ENCODE results near the gene VWA7.

Gene VWA7

DNA sequence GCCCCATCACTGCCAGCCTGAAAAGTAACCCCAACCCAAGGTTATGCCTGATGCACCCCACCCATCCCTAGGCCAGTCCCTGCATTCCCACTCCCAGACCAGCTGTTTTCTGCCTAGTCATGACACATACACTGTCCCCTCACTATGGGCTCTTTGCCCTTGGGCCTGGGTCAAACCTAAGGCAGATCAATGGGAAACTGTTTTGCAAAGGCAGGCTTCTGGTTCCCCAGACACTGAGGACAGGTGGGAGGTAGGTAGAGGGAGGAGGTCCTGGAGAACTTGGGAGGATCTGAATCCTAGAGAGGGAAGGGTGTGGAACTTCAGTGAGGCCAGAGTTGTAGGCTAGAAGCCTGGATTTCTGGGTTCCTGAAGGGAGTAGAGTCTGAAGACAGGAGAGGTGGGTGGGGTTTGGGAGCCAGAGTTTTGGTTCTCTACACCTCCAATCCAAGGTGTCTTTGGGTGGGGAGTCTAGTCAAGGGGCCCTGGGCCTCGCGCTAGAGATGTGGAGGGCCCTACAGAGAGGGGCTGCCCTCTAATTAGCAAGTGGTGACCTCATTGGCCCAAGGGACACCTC is 42.8 kb downstream of the VWA7 start:
- in situ Hi-C loops (cut with MboI; ENCODE audit: low pct_unique_long_range_greater_than_20kb, low sequenced_read_pairs, unreplicated experiment), result no loop called here
- DNase-seq (ENCODE audit: low spot score), result no peak
- no peak for TF ChIP-seq CTCF (IDR thresholded peaks at IDR 0.05; ENCODE audit: extremely low read depth, insufficient read depth, missing control alignments)

DNA sequence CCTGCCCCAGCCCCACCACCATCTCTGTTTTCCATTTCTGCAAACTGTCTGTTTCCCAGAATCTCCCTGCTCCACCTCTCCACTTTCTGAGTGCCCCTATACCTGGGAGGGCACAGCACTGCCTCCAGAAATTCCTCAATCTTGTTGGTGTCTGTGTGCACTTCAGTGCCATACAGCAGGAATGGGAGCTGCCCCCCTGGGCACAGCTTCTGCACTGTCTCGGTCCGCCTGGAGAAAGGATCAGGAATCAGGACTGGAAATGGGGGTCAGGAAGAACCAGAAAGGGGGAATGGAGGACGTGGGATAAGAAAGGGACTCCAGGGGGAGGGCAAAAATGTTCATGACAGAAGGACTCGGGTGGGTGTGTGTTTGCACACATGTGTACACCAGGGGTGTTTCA is 43.4 kb downstream of the VWA7 start:
- in situ Hi-C loops (cut with MboI; ENCODE audit: low pct_unique_long_range_greater_than_20kb, low sequenced_read_pairs, unreplicated experiment), result no loop called here
- no peak for DNase-seq (ENCODE audit: low spot score)

DNA sequence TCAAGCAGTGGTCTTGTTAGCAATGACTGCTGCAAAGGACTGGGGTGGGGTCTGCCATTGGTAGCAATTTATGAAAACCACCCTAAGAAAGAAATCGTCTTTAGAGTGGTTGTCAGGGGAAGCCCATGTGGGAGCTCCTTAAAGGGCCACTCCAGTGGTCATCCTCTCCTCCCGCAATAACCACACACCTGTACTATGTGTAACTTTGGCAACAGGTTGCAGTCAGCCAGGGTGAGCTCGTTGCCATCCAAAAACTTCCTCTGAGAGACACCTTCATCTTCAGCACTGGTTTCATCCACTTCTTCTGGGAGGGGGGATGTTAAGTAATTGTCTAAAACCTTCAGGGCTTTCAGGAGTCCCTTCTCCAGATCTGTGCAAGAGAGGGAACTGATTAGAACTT is 45.1 kb downstream of the VWA7 start:
- no peak for DNase-seq (ENCODE audit: low spot score)
- in situ Hi-C loops (cut with MboI; ENCODE audit: low pct_unique_long_range_greater_than_20kb, low sequenced_read_pairs, unreplicated experiment), result no loop called here
- TF ChIP-seq CTCF (IDR thresholded peaks at IDR 0.05; ENCODE audit: extremely low read depth, insufficient read depth, missing control alignments), result no peak

More for the DNA sequence above, 43.4 kb downstream of the VWA7 start:
- TF ChIP-seq CTCF (IDR thresholded peaks at IDR 0.05; ENCODE audit: extremely low read depth, insufficient read depth, missing control alignments), result no peak

DNA sequence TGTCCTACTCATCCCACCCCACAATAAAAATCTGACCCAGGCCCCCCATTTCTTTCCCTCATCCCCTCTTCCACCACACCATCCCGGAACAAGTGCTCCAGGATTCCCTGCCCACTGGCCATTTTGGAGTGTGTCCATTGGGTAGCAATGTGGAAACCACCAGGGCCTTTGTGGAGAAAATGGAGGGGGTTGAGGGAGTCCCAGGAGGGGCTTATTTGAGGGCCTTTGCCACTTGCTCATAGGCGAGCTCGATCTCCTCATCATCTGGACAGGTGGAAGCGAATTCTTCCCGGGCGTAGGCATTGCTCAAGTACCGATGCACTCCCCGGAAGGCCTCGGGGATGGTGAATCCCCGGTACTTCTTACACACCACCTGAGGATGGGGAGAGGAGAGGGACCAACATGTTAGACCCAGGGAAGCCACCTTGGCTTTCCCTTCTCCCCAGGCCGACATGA is 46.5 kb downstream of the VWA7 start:
- no peak for DNase-seq (ENCODE audit: low spot score)
- no peak for TF ChIP-seq CTCF (IDR thresholded peaks at IDR 0.05; ENCODE audit: extremely low read depth, insufficient read depth, missing control alignments)
- in situ Hi-C loops (cut with MboI; ENCODE audit: low pct_unique_long_range_greater_than_20kb, low sequenced_read_pairs, unreplicated experiment), result no loop called here

DNA sequence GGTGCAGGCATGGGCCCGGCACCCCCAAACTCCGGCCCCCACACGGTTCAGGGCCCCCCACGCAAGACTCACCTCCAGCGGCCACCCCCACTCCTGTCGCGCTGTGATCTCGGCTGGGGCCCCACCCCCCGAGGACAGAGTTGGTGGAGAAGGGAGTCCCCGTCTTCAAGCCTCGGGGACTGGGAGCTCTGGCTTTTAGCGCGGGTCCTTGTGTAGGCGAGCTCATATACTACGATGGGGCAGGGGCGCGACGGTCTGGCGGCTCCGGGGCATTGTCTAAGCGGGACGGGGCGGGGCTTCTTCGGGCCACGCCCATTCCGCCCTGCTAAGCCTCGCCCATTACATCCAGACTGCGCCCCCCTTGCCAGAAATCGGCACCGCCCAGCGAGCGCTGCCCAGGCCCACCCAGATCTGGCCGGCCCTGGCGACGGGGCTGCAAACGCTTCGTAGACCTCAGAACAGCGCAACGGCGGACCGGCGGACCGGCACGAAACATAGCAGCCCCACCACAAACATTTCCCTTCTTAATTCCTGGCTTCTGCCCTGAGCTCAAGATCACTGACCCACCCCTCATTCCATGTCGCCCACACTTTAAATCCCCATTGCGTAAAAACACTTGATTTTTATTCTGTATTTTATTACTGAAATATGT is 47.0 kb downstream of the VWA7 start:
- DNase-seq (ENCODE audit: low spot score), result peak; percentile 86
- in situ Hi-C loops (cut with MboI; ENCODE audit: low pct_unique_long_range_greater_than_20kb, low sequenced_read_pairs, unreplicated experiment), result no loop called here
- TF ChIP-seq CTCF (IDR thresholded peaks at IDR 0.05; ENCODE audit: extremely low read depth, insufficient read depth, missing control alignments), result peak; percentile 5

GRCh38 chr6:31729515-31729978 is 47.6 kb downstream of the VWA7 start:
- peak; percentile 87 for DNase-seq (ENCODE audit: low spot score)
- in situ Hi-C loops (cut with MboI; ENCODE audit: low pct_unique_long_range_greater_than_20kb, low sequenced_read_pairs, unreplicated experiment), result no loop called here
- TF ChIP-seq CTCF (IDR thresholded peaks at IDR 0.05; ENCODE audit: extremely low read depth, insufficient read depth, missing control alignments), result peak; percentile 92

All from GM13977 (cell line).